H1 (cell line): ENCODE results near the gene TMEM117. TPM values are rescaled to one million over a fixed set of nuclear protein-coding genes. Genes with fewer than 3 reads are reported as not detected.

Experiments
- CTCF ChIA-PET: fragments of 300-600 bp; sonication (Branson Sonifier 250); formaldehyde crosslinking; loops from one replicate; lab custom pipeline; 2021; ENCODE audit not compliant: partially characterized antibody; lab: Charles Lee
- POLR2A ChIA-PET: fragments of 300-600 bp; sonication (Branson Sonifier 250); formaldehyde crosslinking; loops from one replicate; lab custom pipeline; 2021; ENCODE audit warnings: inconsistent platforms; ENCODE audit not compliant: partially characterized antibody; lab: Charles Lee
- DNase-seq, 2 experiments: peaks; one replicate each; pipeline versions ENCODE4 v3.0.0 to v3.0.0-alpha.2; 2010 to 2022; ENCODE audit warnings: low spot score in 2 of 2, low read depth in 1 of 2, mixed read lengths in 1 of 2
- FAIRE-seq: peaks from 2 replicates; lab custom pipeline; 2011; peaks lifted over from hg19 to GRCh38; lab: Jason Lieb, UNC
- H2AFZ ChIP-seq: 2 replicates; pipeline ENCODE4 v1.8.1; 2012; ENCODE audit warnings: low read length, inconsistent platforms
- H2AK5ac ChIP-seq: 2 replicates; pipeline ENCODE4 v1.6.1; 2013; ENCODE audit warnings: low read depth, low read length
- H2BK120ac ChIP-seq: replicated peaks from 2 replicates; pipeline ENCODE3; 2013; ENCODE audit warnings: low read depth, low read length, inconsistent platforms
- H2BK12ac ChIP-seq: 2 replicates; pipeline ENCODE4 v1.6.1; 2013; ENCODE audit warnings: low read depth, low read length
- H2BK15ac ChIP-seq: 2 replicates; pipeline ENCODE4 v1.6.1; 2013; ENCODE audit warnings: low read length
- H2BK20ac ChIP-seq: 2 replicates; pipeline ENCODE4 v1.6.1; 2013; ENCODE audit warnings: low read length
- H2BK5ac ChIP-seq: 2 replicates; pipeline ENCODE4 v1.6.1; 2013; ENCODE audit warnings: low read depth, low read length
- H3K14ac ChIP-seq: 2 replicates; pipeline ENCODE4 v1.6.1; 2013; ENCODE audit warnings: inconsistent platforms; ENCODE audit not compliant: insufficient read length
- H3K18ac ChIP-seq: 2 replicates; pipeline ENCODE4 v1.6.1; 2013; ENCODE audit warnings: low read length; ENCODE audit errors: extremely low read depth
- H3K23ac ChIP-seq: 2 replicates; pipeline ENCODE4 v1.6.1; 2013; ENCODE audit warnings: inconsistent platforms; ENCODE audit not compliant: insufficient read length
- H3K23me2 ChIP-seq: 2 replicates; pipeline ENCODE4 v1.6.1; 2013; ENCODE audit warnings: low read depth, low read length
- H3K27ac ChIP-seq: 2 replicates; pipeline ENCODE4 v1.6.1; 2011; ENCODE audit warnings: low read depth, low read length, inconsistent platforms
- H3K27me3 ChIP-seq, 4 experiments: replicated peaks in 1 of 4; 1 replicate in 1 of 4; 2 replicates in 3 of 4; pipeline versions ENCODE4 v1.6.1 to v1.8.1; 2011 to 2013; ENCODE audit warnings: low read length in 3 of 4, mild to moderate bottlenecking in 3 of 4, inconsistent platforms in 2 of 4, mixed read lengths in 2 of 4, moderate library complexity in 1 of 4; ENCODE audit not compliant: control insufficient read depth in 3 of 4, insufficient read depth in 3 of 4; ENCODE audit errors: extremely low read depth in 1 of 4
- H3K36me3 ChIP-seq, 4 experiments: 2 replicates each; pipeline versions ENCODE4 v1.6.1 to v1.8.1; 2011 to 2013; ENCODE audit warnings: mild to moderate bottlenecking in 4 of 4, low read length in 3 of 4, moderate library complexity in 2 of 4, control low read depth in 1 of 4, inconsistent platforms in 1 of 4; ENCODE audit not compliant: insufficient read depth in 4 of 4, control insufficient read depth in 2 of 4
- H3K4ac ChIP-seq: replicated peaks from 2 replicates; pipeline ENCODE3; 2013; ENCODE audit warnings: low read length, low read depth, mixed read lengths, inconsistent platforms; ENCODE audit not compliant: insufficient read length
- H3K4me1 ChIP-seq, 4 experiments: replicated peaks in 1 of 4; 1 replicate in 1 of 4; 2 replicates in 3 of 4; pipeline versions ENCODE4 v1.6.1 to v1.8.1; 2011 to 2013; ENCODE audit warnings: low read length in 3 of 4, inconsistent platforms in 2 of 4, mixed read lengths in 1 of 4; ENCODE audit not compliant: insufficient read depth in 4 of 4, control insufficient read depth in 3 of 4
- H3K4me2 ChIP-seq, 2 experiments: 2 replicates each; pipeline versions ENCODE4 v1.6.1 to v1.8.1; 2011 to 2013; ENCODE audit warnings: low read depth in 2 of 2, low read length in 2 of 2, control low read depth in 1 of 2, inconsistent platforms in 1 of 2, mild to moderate bottlenecking in 1 of 2; ENCODE audit not compliant: insufficient read depth in 1 of 2
- H3K4me3 ChIP-seq, 4 experiments: fragments of 200-600, 300-600 bp in 1 of 4; sonication (generic), shearing (Covaris generic), sonication (Bioruptor Twin) in 1 of 4; 2 replicates each; pipeline versions ENCODE4 v1.5.1 to v1.8.1; 2011 to 2016; ENCODE audit warnings: low read length in 4 of 4, low read depth in 3 of 4, control low read depth in 2 of 4, inconsistent platforms in 2 of 4, mild to moderate bottlenecking in 2 of 4, mixed read lengths in 1 of 4, moderate library complexity in 1 of 4; ENCODE audit not compliant: insufficient read depth in 2 of 4; ENCODE audit errors: extremely low read depth in 1 of 4
- H3K56ac ChIP-seq: replicated peaks from 2 replicates; pipeline ENCODE3; 2013; ENCODE audit warnings: low read depth, mild to moderate bottlenecking, mixed read lengths, low read length, inconsistent platforms; ENCODE audit not compliant: insufficient read length
- H3K79me1 ChIP-seq: 2 replicates; pipeline ENCODE4 v1.6.1; 2013; ENCODE audit warnings: low read depth, low read length, control low read depth
- H3K79me2 ChIP-seq, 2 experiments: 2 replicates each; pipeline versions ENCODE4 v1.6.1 to v1.8.1; 2012 to 2013; ENCODE audit warnings: low read length in 2 of 2, mild to moderate bottlenecking in 2 of 2, inconsistent platforms in 1 of 2; ENCODE audit not compliant: insufficient read depth in 2 of 2, control insufficient read depth in 1 of 2
- H3K9ac ChIP-seq, 4 experiments: replicated peaks in 1 of 4; 1 replicate in 1 of 4; 2 replicates in 3 of 4; pipeline versions ENCODE4 v1.6.1 to v1.8.1; 2011 to 2013; ENCODE audit warnings: low read depth in 3 of 4, low read length in 3 of 4, control low read depth in 2 of 4, mild to moderate bottlenecking in 2 of 4, moderate library complexity in 2 of 4, inconsistent platforms in 1 of 4; ENCODE audit errors: extremely low read depth in 1 of 4
- H3K9me3 ChIP-seq, 2 experiments: 2 replicates each; pipeline versions ENCODE4 v1.6.1 to v1.8.1; 2012 to 2013; ENCODE audit warnings: mild to moderate bottlenecking in 2 of 2, moderate library complexity in 2 of 2, control low read depth in 1 of 2, inconsistent platforms in 1 of 2, low read depth in 1 of 2, low read length in 1 of 2, mixed read lengths in 1 of 2; ENCODE audit not compliant: insufficient read depth in 2 of 2
- H4K20me1 ChIP-seq, 2 experiments: replicated peaks in 1 of 2; 2 replicates each; pipeline versions ENCODE3 to v1.8.1; 2011 to 2013; ENCODE audit warnings: inconsistent platforms in 2 of 2, low read length in 2 of 2, mild to moderate bottlenecking in 1 of 2; ENCODE audit not compliant: insufficient read depth in 2 of 2, control insufficient read depth in 1 of 2
- H4K5ac ChIP-seq: 2 replicates; pipeline ENCODE4 v1.6.1; 2013; ENCODE audit warnings: low read length, low read depth, mixed read lengths, inconsistent platforms; ENCODE audit not compliant: insufficient read length
- H4K8ac ChIP-seq: 2 replicates; pipeline ENCODE4 v1.8.0; 2013; ENCODE audit warnings: mild to moderate bottlenecking, moderate library complexity, low read length, inconsistent platforms; ENCODE audit not compliant: insufficient read depth; ENCODE audit errors: extremely low read depth
- H4K91ac ChIP-seq: replicated peaks from 2 replicates; pipeline ENCODE3; 2013; ENCODE audit warnings: low read length, mixed read lengths, inconsistent platforms; ENCODE audit not compliant: insufficient read length
- BACH1 ChIP-seq: IDR thresholded peaks from 2 replicates; pipeline ENCODE4 v1.6.1; 2012; ENCODE audit warnings: low read length, improper control_type of control experiment
- CBX5 ChIP-seq: fragments of 300-800, 300-1000 bp; sonication (generic); IDR thresholded peaks from 2 replicates; pipeline ENCODE4 v1.7.1; 2016; ENCODE audit warnings: antibody characterized with exemption, low read length, low read depth
- EP300 ChIP-seq, 2 experiments: IDR thresholded peaks; 1 replicate in 1 of 2; 2 replicates in 1 of 2; pipeline ENCODE4 v1.6.1; 2011 to 2012; ENCODE audit warnings: low read depth in 2 of 2, low read length in 2 of 2, mild to moderate bottlenecking in 2 of 2, borderline replicate concordance in 1 of 2, inconsistent platforms in 1 of 2, moderate library complexity in 1 of 2
- EZH2 ChIP-seq: fragments of 200-600 bp; sonication (generic); IDR thresholded peaks from 2 replicates; pipeline ENCODE4 v1.7.1; 2012; ENCODE audit warnings: low read depth, mild to moderate bottlenecking, moderate library complexity, low read length, inconsistent platforms; ENCODE audit not compliant: severe bottlenecking
- GABPA ChIP-seq: IDR thresholded peaks from 2 replicates; pipeline ENCODE4 v1.6.1; 2011; ENCODE audit warnings: mild to moderate bottlenecking, low read length, moderate library complexity, borderline replicate concordance; ENCODE audit not compliant: insufficient read depth
- HDAC6 ChIP-seq: IDR thresholded peaks from one replicate; pipeline ENCODE4 v1.7.1; 2012; ENCODE audit warnings: low read depth, mild to moderate bottlenecking, inconsistent platforms, low read length, moderate library complexity
- JUN ChIP-seq: IDR thresholded peaks from 2 replicates; pipeline ENCODE4 v1.6.1; 2011; ENCODE audit warnings: low read depth, mild to moderate bottlenecking, improper control_type of control experiment, low read length
- PHF8 ChIP-seq: fragments of 200-600 bp; sonication (generic); conservative IDR thresholded peaks from 2 replicates; pipeline ENCODE4 v1.7.1; 2012; ENCODE audit warnings: low read depth, mild to moderate bottlenecking, inconsistent platforms, low read length, moderate library complexity
- POLR2A ChIP-seq, 2 experiments: IDR thresholded peaks; 1 replicate in 1 of 2; 2 replicates in 1 of 2; pipeline ENCODE4 v1.6.1; 2011; ENCODE audit warnings: low read depth in 2 of 2, low read length in 2 of 2, mild to moderate bottlenecking in 2 of 2; ENCODE audit errors: control extremely low read depth in 1 of 2
- RBBP5 ChIP-seq: IDR thresholded peaks from 2 replicates; pipeline ENCODE4 v1.7.1; 2012; ENCODE audit warnings: low read depth, mild to moderate bottlenecking, inconsistent platforms, low read length, moderate library complexity, borderline replicate concordance
- SIX5 ChIP-seq: IDR thresholded peaks from 2 replicates; pipeline ENCODE4 v1.6.1; 2011; ENCODE audit warnings: mild to moderate bottlenecking, low read depth, low read length
- SP1 ChIP-seq: IDR thresholded peaks from 2 replicates; pipeline ENCODE4 v1.6.1; 2011; ENCODE audit warnings: low read depth, low read length
- SP2 ChIP-seq: IDR thresholded peaks from 2 replicates; pipeline ENCODE4 v1.6.1; 2012; ENCODE audit warnings: mild to moderate bottlenecking, low read length, inconsistent platforms
- SP4 ChIP-seq: IDR thresholded peaks from 2 replicates; pipeline ENCODE4 v1.6.1; 2012; ENCODE audit warnings: low read length, inconsistent platforms
- ZNF274 ChIP-seq: IDR thresholded peaks from 2 replicates; pipeline ENCODE4 v1.7.0; 2012; ENCODE audit warnings: low read length, borderline replicate concordance; ENCODE audit errors: extremely low read depth
- WGBS, 2 experiments: shearing (Covaris generic) in 1 of 2; methylation state at CpG; one replicate each; pipeline versions ENCODE4 v1.1.6 to v1.1.7; 2013 to 2015; ENCODE audit warnings: low lambda C conversion rate in 2 of 2, mixed read lengths in 2 of 2, inconsistent platforms in 1 of 2, low coverage in 1 of 2, missing lambda C conversion rate in 1 of 2; ENCODE audit not compliant: insufficient replicate concordance in 2 of 2, insufficient coverage in 1 of 2, insufficient read length in 1 of 2; ENCODE audit errors: extremely low coverage in 1 of 2, missing lambda C conversion rate in 1 of 2; 5-methylcytosine and 5-hydroxymethylcytosine counted together
- polyA plus RNA-seq, 7 experiments: library from polyadenylated mRNA; depleted of rRNA in 3 of 7; stranded (reverse) in 5 of 7; unstranded in 2 of 7; fragments of >200 nt in 5 of 7; fragments of 200-250 nt in 2 of 7; gene quantifications; 1 replicate in 5 of 7; 2 replicates in 1 of 7; 4 replicates in 1 of 7; pipeline versions ENCODE4 v1.2.1 to v1.2.3, GENCODE V29; 2011 to 2013; ENCODE audit warnings: missing spikeins in 2 of 7, mixed read lengths in 2 of 7
- total RNA-seq: library from RNA; stranded (reverse); fragmentation: NEBNext Ultra II Directional; extraction: Animal tissue kit (Norgen Biotek cat#: 25700); gene quantifications from 2 replicates; pipeline ENCODE4 v1.2.1, GENCODE V29; 2021

TMEM117 gene
- total and polyA plus RNA-seq, 2 of the 8 experiments (the other 6 are each of a cell fraction or from before 2014, with no cell fraction given): 0.80 to 1.4 TPM

DNA sequence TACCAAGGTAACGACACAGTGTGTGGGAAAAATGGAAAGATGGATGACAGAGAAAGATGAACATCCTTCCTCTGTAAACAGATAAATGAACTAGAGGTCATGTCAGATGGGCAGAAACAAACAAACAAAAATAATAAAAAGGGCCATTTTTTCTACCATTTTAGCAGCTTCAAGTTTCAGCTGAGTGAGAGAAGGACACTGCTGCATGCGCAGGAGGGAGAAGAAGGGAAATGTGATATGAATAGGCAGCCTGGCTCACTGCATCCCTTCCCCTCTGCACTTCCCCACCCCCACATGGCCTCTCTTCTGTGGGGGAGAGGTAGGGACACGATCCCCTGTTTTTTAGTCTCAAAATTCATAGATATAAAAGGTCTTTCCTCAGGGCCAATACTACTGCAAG lies 548.3 kb downstream of the TMEM117 start:
- Histone ChIP-seq H4K8ac (no peak overlapping the region), H3K23me2 (no peaks in the 10 kb centered on the region), H4K91ac (peak overlapping the region; percentile 59), H4K5ac (no peak overlapping the region), H4K20me1 (no peaks in the 10 kb centered on the region), H3K14ac (no peak overlapping the region), H3K18ac (no peak overlapping the region), H3K27ac (no peak overlapping the region), H3K23ac (no peak overlapping the region), H3K56ac (no peak overlapping the region), H2BK5ac (no peak overlapping the region), H3K9me3 (no peaks in the 10 kb centered on the region), H3K4ac (no peak overlapping the region), H3K4me2 (no peak overlapping the region), H2AFZ (no peak overlapping the region), H2BK15ac (no peak overlapping the region), H3K79me1 (no peaks in the 10 kb centered on the region), H2BK120ac (no peak overlapping the region), H2BK12ac (no peak overlapping the region), H3K4me1 (peaks cover 4 to 10% (median 6%) of the 10 kb centered on the region in 4 experiments; a peak in 3 of 7 replicates), H3K79me2 (no peaks in the 10 kb centered on the region), H3K9ac (no peak overlapping the region), H2BK20ac (0 out of 2 replicates have a peak overlapping the region, but pooled peaks have one; percentile 52), H3K27me3 (no peaks in the 10 kb centered on the region), H3K36me3 (no peaks in the 10 kb centered on the region), H3K4me3 (no peak overlapping the region), H2AK5ac (no peak overlapping the region)
- FAIRE-seq (no peak), DNase-seq (no peak)
- WGBS, 2 experiments: 76% methylated on average over 3 of the region's 3 CpGs; no CpG with 5 or more reads in 1 of the 2 experiments
- TF ChIP-seq RBBP5: no peak
- no peak for TF ChIP-seq POLR2A (IDR thresholded peaks at IDR 0.05; ENCODE audit: control extremely low read depth in 1 of 2, low read depth in 2 of 2, low read length in 2 of 2)
- TF ChIP-seq CBX5: no peak
- no peak for TF ChIP-seq ZNF274
- no peak for TF ChIP-seq BACH1
- no peak for TF ChIP-seq SP1
- TF ChIP-seq SP2: no peak
- TF ChIP-seq HDAC6: no peak
- TF ChIP-seq EP300 (IDR thresholded peaks at IDR 0.05; ENCODE audit: borderline replicate concordance in 1 of 2, low read depth in 2 of 2, low read length in 2 of 2): no peak
- TF ChIP-seq EZH2: no peak
- TF ChIP-seq JUN: no peak
- no peak for TF ChIP-seq SP4
- no peak for TF ChIP-seq GABPA
- no peak for TF ChIP-seq PHF8
- no peak for TF ChIP-seq SIX5
- POLR2A ChIA-PET: no interaction called here
- CTCF ChIA-PET: no interaction called here
